ENCODE measurements around the gene ZNF850. TPM values are rescaled to one million over a fixed set of nuclear protein-coding genes. Genes with fewer than 3 reads are reported as not detected.
A peak's percentile ranks its signal among the peaks of the same experiment; 100 is the strongest.

Gene ZNF850
- total and polyA plus RNA-seq, 2 of the 13 experiments (the other 11 are each of a cell fraction or from before 2014, with no cell fraction given): 0.78 to 6.6 TPM

DNA sequence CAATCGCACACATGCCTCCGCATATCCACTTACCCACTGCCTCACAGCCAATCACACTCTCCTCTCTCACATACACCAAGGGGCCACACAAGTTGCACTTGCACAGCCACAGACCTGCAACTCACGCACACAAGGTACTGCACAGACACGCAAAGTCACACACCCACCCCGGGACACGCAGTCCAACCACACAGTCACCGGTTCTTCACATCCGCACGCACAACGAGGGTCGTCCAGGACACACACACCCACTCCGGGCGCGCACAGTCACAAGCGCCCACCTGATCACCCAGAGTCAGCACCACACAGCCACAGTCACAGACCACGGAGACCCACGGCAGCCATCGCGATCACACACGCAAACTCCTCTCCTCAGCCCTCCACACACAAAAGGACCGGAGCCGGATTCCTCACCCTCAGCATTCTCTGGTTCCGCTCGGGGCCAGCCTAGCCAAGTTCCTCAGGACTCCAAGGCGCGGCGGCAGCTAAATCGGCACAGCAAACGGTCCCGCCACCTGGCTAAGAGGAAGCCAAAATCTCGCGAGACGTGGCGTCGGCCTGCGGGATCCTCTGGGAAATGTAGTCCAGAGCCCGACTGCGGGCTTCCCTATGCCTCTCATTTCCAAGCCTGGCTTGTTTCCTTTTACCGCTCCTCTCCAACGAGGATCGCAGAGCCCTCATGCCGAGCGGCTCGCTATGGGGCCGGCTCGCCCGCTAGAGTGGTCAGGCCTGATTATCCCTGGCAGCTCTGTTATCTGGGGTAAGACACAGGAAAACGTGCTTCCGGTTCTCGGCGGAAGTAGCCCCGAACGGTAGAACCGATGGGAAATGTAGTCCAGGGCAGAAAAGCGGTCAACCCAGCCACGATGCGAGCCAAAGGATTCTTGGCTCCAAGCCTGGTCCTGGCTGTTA lies at the start of gene ZNF850 (continued):
- TF ChIP-seq, protein P1, sequence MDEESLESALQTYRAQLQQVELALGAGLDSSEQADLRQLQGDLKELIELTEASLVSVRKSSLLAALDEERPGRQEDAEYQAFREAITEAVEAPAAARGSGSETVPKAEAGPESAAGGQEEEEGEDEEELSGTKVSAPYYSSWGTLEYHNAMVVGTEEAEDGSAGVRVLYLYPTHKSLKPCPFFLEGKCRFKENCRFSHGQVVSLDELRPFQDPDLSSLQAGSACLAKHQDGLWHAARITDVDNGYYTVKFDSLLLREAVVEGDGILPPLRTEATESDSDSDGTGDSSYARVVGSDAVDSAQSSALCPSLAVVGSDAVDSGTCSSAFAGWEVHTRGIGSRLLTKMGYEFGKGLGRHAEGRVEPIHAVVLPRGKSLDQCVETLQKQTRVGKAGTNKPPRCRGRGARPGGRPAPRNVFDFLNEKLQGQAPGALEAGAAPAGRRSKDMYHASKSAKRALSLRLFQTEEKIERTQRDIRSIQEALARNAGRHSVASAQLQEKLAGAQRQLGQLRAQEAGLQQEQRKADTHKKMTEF (CRISPR knock-in tag; IDR thresholded peaks at IDR 0.05): peak; percentile 55; the same call in 1 of the 2 replicates
- TF ChIP-seq, protein P2, sequence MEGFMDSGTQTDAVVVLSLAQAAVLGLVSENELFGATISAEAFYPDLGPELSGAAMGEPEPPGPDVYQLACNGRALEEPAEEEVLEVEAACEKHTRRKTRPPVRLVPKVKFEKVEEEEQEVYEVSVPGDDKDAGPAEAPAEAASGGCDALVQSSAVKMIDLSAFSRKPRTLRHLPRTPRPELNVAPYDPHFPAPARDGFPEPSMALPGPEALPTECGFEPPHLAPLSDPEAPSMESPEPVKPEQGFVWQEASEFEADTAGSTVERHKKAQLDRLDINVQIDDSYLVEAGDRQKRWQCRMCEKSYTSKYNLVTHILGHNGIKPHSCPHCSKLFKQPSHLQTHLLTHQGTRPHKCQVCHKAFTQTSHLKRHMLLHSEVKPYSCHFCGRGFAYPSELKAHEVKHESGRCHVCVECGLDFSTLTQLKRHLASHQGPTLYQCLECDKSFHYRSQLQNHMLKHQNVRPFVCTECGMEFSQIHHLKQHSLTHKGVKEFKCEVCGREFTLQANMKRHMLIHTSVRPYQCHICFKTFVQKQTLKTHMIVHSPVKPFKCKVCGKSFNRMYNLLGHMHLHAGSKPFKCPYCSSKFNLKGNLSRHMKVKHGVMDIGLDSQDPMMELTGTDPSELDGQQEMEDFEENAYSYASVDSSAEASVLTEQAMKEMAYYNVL (CRISPR knock-in tag; IDR thresholded peaks at IDR 0.05; ENCODE audit: borderline replicate concordance): peak; percentile 63; the same call in 1 of the 2 replicates
- TF ChIP-seq ZNF558 (CRISPR knock-in tag; IDR thresholded peaks at IDR 0.05; ENCODE audit: borderline replicate concordance) (no peak), ZNF44 (CRISPR knock-in tag; IDR thresholded peaks at IDR 0.05) (no peak), GABPB1 (CRISPR knock-in tag; IDR thresholded peaks at IDR 0.05) (peak; percentile 96), SCMH1 (CRISPR knock-in tag; IDR thresholded peaks at IDR 0.05; ENCODE audit: borderline replicate concordance) (no peak), MTA3 (CRISPR knock-in tag; IDR thresholded peaks at IDR 0.05) (no peak), ZMYM3 (CRISPR knock-in tag; IDR thresholded peaks at IDR 0.05) (no peak), ZNF441 (CRISPR knock-in tag; IDR thresholded peaks at IDR 0.05; ENCODE audit: borderline replicate concordance) (no peak), XRCC5 (optimal IDR thresholded peaks at IDR 0.05; ENCODE audit: low read length) (no peak), ZNF589 (CRISPR knock-in tag; conservative IDR thresholded peaks at IDR 0.05) (0 out of 2 replicates have a peak, but pooled peaks have one; percentile 36)
- TF ChIP-seq, protein P3, sequence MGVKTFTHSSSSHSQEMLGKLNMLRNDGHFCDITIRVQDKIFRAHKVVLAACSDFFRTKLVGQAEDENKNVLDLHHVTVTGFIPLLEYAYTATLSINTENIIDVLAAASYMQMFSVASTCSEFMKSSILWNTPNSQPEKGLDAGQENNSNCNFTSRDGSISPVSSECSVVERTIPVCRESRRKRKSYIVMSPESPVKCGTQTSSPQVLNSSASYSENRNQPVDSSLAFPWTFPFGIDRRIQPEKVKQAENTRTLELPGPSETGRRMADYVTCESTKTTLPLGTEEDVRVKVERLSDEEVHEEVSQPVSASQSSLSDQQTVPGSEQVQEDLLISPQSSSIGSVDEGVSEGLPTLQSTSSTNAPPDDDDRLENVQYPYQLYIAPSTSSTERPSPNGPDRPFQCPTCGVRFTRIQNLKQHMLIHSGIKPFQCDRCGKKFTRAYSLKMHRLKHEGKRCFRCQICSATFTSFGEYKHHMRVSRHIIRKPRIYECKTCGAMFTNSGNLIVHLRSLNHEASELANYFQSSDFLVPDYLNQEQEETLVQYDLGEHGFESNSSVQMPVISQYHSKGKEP (CRISPR knock-in tag; IDR thresholded peaks at IDR 0.05): no peak
- TF ChIP-seq, protein P4, sequence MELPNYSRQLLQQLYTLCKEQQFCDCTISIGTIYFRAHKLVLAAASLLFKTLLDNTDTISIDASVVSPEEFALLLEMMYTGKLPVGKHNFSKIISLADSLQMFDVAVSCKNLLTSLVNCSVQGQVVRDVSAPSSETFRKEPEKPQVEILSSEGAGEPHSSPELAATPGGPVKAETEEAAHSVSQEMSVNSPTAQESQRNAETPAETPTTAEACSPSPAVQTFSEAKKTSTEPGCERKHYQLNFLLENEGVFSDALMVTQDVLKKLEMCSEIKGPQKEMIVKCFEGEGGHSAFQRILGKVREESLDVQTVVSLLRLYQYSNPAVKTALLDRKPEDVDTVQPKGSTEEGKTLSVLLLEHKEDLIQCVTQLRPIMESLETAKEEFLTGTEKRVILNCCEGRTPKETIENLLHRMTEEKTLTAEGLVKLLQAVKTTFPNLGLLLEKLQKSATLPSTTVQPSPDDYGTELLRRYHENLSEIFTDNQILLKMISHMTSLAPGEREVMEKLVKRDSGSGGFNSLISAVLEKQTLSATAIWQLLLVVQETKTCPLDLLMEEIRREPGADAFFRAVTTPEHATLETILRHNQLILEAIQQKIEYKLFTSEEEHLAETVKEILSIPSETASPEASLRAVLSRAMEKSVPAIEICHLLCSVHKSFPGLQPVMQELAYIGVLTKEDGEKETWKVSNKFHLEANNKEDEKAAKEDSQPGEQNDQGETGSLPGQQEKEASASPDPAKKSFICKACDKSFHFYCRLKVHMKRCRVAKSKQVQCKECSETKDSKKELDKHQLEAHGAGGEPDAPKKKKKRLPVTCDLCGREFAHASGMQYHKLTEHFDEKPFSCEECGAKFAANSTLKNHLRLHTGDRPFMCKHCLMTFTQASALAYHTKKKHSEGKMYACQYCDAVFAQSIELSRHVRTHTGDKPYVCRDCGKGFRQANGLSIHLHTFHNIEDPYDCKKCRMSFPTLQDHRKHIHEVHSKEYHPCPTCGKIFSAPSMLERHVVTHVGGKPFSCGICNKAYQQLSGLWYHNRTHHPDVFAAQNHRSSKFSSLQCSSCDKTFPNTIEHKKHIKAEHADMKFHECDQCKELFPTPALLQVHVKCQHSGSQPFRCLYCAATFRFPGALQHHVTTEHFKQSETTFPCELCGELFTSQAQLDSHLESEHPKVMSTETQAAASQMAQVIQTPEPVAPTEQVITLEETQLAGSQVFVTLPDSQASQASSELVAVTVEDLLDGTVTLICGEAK (IDR thresholded peaks at IDR 0.05): peak; percentile 71
- TF ChIP-seq, protein P4 (CRISPR knock-in tag; IDR thresholded peaks at IDR 0.05): no peak; the same call in 1 of the 2 replicates
